C4-2B (cell line): ENCODE results near the gene GPR37.

Experiments
- H3K27ac ChIP-seq: fragments of 450-650 bp; 2 replicates; pipeline ENCODE4 v1.5.1; 2017
- ZFX ChIP-seq: fragments of 450-650 bp; IDR thresholded peaks from 2 replicates; pipeline ENCODE4 v1.6.1; 2017
- TF ChIP-seq, protein P1 (sequence below): fragments of 450-650 bp; conservative IDR thresholded peaks from 2 replicates; pipeline ENCODE4 v1.5.1; 2017; ENCODE audit warnings: mild to moderate bottlenecking

GPR37 gene

DNA sequence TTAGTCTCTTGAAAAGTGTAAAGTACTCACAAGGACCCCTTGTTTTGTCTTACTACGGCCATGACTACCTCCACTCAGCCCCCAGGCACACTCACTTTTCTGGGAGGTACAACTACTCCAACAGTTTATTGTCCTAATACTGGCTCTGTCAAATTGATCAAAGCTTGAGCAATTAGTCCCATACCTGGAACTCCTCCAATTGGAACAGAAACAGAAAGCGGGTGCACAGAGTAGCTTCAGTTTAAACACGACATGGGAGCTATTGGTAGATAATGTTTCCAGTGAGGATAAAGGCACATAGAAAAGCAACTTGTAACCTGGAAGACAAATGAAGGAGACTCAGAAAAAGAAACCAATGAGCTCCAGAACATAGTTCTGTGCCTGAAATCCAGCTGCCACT lies 7.7 kb upstream of the GPR37 start:
- no peak overlapping the region for H3K27ac ChIP-seq
- TF ChIP-seq, protein P1, sequence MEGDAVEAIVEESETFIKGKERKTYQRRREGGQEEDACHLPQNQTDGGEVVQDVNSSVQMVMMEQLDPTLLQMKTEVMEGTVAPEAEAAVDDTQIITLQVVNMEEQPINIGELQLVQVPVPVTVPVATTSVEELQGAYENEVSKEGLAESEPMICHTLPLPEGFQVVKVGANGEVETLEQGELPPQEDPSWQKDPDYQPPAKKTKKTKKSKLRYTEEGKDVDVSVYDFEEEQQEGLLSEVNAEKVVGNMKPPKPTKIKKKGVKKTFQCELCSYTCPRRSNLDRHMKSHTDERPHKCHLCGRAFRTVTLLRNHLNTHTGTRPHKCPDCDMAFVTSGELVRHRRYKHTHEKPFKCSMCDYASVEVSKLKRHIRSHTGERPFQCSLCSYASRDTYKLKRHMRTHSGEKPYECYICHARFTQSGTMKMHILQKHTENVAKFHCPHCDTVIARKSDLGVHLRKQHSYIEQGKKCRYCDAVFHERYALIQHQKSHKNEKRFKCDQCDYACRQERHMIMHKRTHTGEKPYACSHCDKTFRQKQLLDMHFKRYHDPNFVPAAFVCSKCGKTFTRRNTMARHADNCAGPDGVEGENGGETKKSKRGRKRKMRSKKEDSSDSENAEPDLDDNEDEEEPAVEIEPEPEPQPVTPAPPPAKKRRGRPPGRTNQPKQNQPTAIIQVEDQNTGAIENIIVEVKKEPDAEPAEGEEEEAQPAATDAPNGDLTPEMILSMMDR: no peak
- no peak for TF ChIP-seq ZFX

DNA sequence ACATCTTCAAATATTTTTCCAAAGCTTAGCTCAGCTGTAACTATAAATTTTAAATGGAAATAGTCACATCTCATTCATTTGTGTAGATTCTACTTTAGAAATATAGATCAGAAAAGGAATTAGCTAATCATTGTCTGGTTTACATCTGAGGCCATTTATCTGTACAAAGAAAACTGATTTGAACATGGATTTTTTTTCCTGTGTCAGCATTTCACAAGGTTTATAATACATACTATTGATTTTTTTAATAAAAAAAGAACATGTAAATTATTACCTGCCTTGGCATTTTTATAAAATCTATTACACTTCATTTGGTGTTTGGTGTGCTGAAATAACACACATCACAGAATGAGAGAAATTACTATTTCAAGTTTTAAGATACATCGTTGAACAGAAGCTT lies 3.5 kb upstream of the GPR37 start:
- TF ChIP-seq, protein P1: no peak
- TF ChIP-seq ZFX: no peak

GRCh38 chr7:124768525-124768924 lies 2.9 kb upstream of the GPR37 start:
- no peak overlapping the region for H3K27ac ChIP-seq
- TF ChIP-seq, protein P1: no peak
- TF ChIP-seq ZFX: no peak

More for the DNA sequence above, 3.5 kb upstream of the GPR37 start:
- no peak overlapping the region for H3K27ac ChIP-seq

DNA sequence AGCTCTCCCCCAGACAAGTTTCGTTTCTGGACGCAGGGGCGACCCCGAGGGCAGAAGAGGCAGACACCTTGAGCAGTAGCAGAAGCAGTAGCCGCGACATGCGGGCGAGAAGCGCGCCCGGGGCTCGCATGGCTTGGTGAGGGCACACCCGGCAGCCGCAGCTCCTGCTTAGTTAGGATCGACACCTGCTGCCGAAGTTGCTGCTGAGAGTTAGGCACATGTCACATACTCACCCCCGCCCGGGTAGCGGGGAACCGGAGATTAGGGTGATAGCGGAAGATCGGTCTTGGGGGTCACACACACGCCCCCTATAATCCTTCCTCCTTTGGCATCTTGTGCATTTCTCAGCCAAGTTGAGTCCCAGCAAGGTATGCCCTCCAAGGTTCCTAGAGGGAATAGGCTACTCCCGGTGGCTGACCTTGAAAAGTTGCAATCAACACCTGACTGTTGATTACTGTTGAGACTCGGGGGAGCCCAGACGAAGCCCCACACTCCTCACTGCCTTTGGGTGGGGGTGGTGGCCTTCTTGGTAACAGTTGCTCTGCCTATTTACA lies 668 bp downstream of the GPR37 start:
- H3K27ac ChIP-seq: peak overlapping the region; percentile 30; the same call in 1 of the 2 replicates
- TF ChIP-seq, protein P1: no peak
- no peak for TF ChIP-seq ZFX

DNA sequence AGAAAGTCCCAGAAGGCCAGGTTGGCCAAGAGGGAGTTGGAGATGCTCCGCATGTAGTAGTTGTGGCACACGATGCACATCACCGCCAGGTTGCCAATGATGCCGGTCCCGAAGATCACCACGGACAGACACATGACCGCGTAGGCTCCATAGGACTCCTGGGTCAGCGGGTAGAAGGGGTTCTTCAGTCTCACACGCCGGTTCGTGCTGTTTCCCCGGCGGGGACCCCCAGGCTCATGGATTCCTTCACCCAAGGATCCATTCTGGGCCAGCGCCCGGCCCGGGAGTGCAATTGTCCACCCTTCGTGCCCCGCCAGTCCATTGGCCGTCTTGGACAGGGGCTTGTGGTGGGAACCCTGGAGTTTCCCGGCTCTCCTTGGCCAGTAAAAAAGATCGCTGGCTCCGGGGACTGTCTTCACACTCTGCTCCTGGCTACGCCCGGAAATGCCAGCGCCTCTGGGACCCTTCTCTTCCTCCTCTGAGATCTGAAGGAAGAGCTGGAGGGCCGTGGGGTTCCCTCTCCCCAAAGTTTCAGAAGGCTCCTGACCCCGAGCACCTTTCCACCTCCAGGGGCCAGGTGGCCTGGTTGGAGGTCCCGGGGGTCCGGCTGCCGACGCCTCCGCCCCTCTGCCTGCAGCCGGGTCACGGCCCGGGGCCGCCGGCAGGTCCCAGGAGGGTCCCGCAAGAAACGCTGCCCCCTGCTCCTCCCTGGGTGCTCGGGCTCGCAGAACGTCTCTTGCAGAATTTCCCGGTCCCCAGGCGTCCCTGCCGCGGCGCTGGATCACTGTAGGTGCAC lies 1.3 kb downstream of the GPR37 start:
- H3K27ac ChIP-seq: no peak overlapping the region; the same call in 1 of the 2 replicates
- TF ChIP-seq, protein P1: no peak
- no peak for TF ChIP-seq ZFX

GRCh38 chr7:124762611-124763143 lies 2.9 kb downstream of the GPR37 start:
- no peak overlapping the region for H3K27ac ChIP-seq

More at GRCh38 chr7:124762611-124763143, 2.9 kb downstream of the GPR37 start:
- TF ChIP-seq, protein P1: no peak
- TF ChIP-seq ZFX: no peak
